HG02885 (cell line): ENCODE measurements around the gene PTPN2.

Experiments
- ATAC-seq: cut with Tn5 transposase; IDR thresholded peaks from one replicate; pipeline ENCODE4 v1.9.1; 2021; ENCODE audit warnings: mild to moderate bottlenecking; ENCODE audit not compliant: unreplicated experiment, poor library complexity

PTPN2 gene

GRCh38 chr18:12836551-12836950 is 47.5 kb downstream of the PTPN2 start:
- ATAC-seq = no peak

- ATAC-seq = no peak
Measured at GRCh38 chr18:12828116-12829051, 55.7 kb downstream of the PTPN2 start.

DNA sequence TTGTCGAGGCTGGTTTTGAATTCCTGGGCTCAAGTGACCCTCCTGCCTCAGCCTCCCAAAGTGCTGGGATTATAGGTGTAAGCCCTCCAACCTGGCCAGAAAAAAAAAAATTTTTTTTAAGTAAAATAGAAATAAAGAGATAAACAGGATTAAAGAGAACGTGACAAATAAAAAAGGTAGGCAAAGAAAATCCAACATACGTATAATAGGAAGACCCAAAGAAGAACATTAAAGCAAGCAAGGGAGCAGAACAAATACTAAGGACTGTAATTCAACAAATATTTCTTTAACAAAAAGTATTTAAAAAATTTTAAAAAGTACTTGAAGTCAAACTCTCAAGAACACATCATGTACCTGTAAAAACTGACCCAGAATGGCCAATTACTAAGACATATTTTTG is 56.4 kb downstream of the PTPN2 start:
- no peak for ATAC-seq

DNA sequence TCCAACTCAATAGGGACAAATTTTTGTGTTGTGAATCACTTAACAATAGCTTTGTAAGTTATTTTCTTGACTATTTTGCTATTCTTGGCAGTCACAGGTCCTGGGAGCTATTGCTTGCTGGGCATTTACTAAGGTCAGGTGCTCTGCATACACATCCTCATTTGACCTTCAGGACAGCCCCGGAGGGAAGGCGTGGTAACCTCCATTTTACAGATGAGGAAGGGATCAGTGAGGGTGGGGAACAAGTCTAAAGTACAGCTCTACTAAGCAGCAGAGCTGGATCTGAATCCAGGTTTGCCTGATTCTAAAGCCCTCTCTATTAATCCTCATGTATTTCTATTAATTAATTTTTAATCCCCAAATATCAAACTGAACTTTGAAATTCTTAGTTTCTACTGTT is 58.8 kb downstream of the PTPN2 start:
- ATAC-seq = no peak

- ATAC-seq = no peak
Measured at GRCh38 chr18:12823892-12824291, 60.1 kb downstream of the PTPN2 start.

- ATAC-seq = no peak
Measured at GRCh38 chr18:12821408-12821807, 62.6 kb downstream of the PTPN2 start.

- ATAC-seq = no peak
Measured at GRCh38 chr18:12820506-12820905, 63.5 kb downstream of the PTPN2 start.

DNA sequence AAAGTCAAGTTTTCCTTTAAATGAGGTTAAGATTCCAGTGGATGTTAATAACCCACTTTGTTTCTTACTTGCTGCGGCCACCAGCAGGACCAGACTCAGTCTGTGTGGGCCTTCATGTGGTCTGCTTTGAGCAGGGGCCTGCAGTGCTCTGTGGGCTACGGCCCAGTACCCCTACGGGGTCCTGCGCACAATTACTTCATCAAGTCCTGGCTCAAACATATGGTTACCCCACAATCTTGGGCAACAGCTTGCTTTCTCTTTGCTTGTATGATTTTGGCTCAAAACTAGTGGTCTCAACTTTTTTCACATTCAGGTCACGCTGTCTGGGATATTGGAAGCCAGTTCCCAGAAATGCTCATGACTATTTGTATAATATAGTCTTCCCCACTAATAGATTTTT is 64.2 kb downstream of the PTPN2 start:
- no peak for ATAC-seq

DNA sequence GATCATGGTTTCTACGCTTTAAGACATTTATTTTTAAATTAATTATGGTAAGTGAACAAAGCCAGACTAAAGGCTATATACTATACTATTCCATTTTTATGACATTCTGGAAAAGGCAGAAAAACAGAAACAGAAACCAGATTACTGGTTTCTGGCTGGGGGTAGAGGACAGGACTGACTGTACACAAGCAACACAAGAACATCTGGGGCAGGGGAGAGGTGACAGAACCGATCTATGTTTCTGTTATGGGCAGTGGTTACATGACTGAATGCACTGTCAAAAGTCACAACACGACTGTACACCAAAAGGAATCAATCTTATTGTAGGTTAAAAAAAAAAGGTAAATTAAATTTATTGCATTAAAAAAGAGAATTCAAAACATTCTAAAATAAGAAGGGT is 64.7 kb downstream of the PTPN2 start:
- ATAC-seq = peak; percentile 97

DNA sequence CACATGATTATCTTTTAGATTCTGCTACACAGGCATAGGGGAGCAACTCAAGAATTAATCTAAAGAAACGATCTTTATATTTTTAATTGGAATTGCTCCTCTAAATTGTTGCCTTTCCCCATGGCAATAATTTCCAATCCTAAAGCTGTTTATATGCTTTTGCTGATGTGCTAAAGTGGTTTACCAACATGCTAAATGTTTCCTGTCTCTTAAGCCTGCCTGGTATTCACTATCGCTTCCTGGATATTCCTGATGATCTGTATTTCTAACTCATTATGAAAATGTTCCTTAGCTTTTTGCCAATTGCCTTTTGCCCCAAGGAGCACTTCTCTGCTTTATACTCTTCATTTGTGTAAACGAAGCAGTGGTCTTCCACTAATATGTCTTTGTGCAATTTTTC is 65.8 kb downstream of the PTPN2 start:
- no peak for ATAC-seq

DNA sequence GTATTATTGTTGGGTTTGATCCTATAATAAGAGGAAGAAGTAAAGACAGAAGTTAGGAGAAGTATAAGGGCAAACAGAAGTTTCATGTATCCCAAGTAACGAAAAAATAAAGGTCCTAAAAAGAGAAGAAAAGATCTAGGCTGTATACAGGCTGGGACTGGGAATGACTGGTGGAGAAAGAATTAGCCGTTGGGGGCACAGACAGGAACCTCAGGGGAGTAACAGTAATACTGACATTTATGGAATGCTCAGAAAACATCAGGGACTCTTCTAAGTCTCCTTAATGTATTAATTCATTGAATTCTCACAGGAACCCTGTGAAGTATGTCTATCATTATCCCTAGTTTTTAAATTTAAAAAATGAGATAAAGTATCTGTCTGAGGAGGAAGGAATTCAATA is 67.6 kb downstream of the PTPN2 start:
- ATAC-seq = no peak

DNA sequence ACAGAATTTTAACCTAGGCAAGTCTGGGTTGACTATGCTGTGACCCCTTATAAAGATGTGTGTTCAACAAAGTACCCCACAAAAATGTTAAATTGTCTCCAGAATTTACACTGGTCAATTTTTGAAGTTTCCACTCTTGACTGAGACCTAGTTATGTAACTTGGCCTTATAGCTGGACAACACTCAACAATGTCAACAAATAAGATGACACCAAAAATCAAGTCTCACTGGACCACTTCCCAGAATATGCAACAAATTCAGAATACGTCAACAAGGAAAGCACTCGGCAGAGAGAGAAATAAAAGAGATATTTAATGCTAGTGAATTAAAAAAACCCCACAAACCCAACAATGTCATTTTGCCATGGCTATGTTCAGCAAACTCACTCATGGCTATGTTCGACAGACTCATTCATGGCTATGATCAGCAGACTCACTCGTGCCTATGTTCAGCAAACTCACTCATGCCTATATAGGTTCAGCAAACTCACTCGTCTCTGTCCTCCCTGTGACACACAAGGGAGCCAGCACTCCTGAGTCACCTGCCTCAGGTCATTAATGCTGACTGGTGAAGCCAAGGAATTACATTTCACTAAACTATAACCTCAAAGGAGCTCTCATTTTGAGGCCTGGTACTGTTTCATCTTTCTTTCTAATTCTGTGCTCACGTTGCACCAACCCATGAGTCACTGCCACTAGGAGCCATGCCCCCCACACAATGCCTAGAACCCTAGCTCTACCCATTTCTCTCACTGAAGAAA is 72.7 kb downstream of the PTPN2 start:
- no peak for ATAC-seq

GRCh38 chr18:12803069-12803936 is 80.7 kb downstream of the PTPN2 start:
- ATAC-seq = peak; percentile 71

DNA sequence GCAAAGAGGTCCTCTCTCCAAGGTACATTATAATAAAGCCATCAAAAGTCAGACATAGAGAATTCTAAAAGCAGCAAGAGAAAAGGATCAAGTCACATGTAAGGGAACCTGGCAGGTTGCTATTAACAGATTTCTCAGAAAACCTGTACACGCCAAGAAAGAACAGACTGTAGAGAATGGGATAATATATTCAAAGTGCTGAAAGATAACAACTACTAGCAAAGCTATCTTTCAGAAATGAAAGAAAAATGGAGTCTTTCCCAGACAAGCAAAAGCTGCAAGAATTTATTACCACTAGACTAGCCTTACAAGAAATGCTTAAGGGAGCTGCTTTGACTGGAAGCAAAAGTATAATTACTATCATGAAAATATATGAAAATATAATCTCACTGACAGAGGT is 81.5 kb downstream of the PTPN2 start:
- no peak for ATAC-seq

DNA sequence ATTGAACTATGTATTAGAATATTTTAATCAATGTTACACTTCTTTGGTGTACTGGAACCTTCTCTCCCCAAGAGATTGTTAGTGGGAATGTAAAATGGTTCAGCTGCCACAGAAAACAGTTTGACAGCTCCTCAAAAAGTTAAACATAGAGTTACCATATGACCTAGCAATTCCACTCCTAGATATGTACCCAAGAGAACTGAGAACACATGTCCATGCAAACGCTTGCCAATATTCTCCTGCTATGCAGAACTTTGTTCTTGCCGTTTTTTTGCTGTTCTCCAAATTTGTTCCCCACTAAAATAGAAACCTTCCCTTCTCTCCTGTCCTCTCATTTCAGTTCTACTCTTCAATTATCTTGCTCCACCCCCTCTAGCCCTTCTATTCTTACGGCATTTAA is 87.6 kb downstream of the PTPN2 start:
- ATAC-seq = no peak

DNA sequence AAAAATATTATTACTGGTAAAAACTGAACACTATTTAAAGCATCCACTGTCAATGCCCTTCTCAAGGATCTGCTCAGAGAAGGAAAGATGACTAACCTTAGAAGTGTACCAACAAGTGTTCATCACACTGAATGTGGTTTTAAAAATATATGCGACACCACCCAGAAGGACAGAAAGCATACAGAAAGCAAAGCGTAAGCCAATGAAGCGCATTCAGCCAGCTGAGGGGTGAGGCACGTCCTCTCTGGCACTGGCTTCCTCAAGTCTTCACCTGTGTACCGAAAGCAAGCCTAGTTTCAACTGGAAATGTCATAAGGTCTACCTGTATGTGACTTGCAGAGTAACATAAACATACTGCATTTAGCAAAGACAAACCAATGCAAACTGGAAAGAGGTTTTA is 92.4 kb downstream of the PTPN2 start:
- no peak for ATAC-seq

GRCh38 chr18:12786669-12787068 is 97.4 kb downstream of the PTPN2 start:
- ATAC-seq = no peak

GRCh38 chr18:12783524-12783923 is 100.5 kb downstream of the PTPN2 start:
- ATAC-seq = no peak

DNA sequence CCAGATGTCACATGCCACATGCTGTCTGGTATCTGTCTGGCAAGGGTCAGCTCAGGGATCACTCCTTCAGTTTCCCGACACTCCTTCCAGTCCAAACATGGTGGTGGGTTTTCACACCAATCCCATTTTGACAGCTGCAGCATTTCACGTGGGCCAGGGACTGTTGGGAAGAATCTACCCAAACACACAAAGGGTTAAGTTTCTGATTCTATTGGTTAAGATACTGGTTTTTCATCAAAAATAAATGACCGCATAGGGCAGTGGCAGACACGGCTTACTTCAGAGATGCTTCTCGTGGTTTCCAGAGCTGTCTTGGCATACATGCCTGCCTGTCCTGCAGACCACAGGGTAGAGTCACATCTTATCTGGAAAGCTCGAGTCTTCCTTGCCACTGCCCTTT is 101.5 kb downstream of the PTPN2 start:
- ATAC-seq = no peak

DNA sequence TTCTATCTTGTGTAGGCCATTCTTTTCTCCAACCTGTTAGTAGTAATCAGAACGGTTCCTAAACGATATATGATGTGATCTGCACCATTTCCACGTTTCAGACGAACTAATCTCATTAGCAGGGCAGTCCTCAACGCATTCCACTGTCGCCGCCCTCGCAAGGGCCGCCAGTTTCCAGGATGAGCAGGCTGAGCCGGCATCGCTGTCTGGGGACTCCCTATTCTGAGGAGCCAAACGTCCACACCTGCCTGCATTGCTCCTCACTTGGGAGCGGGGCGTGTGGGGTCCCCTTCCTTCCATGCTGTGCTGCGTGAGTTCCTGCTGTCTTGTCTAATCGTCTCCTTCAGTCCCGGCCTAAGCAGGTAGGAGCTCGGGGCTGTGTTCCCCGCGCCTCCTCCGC is 104.6 kb downstream of the PTPN2 start:
- ATAC-seq = no peak

GRCh38 chr18:12779043-12779442 is 105.0 kb downstream of the PTPN2 start:
- no peak for ATAC-seq
